ENCODE data around the gene MYL4.
"Not testable (repeated sequence)": the region's sequence is repeated elsewhere in the genome, so short reads cannot be mapped to it uniquely, and the experiment has no call there.

The MYL4 gene

GRCh38 chr17:47208744-47209488 lies at the start of gene MYL4:
Gene MYL4, plus strand, starts transcription at chr17:47209348. Its CDS starts 75 bp downstream, at chr17:47209423.
- no peak for DNase-seq (ENCODE audit: extremely low spot score, insufficient read length, low read depth)
- FAIRE-seq, result no peak

DNA sequence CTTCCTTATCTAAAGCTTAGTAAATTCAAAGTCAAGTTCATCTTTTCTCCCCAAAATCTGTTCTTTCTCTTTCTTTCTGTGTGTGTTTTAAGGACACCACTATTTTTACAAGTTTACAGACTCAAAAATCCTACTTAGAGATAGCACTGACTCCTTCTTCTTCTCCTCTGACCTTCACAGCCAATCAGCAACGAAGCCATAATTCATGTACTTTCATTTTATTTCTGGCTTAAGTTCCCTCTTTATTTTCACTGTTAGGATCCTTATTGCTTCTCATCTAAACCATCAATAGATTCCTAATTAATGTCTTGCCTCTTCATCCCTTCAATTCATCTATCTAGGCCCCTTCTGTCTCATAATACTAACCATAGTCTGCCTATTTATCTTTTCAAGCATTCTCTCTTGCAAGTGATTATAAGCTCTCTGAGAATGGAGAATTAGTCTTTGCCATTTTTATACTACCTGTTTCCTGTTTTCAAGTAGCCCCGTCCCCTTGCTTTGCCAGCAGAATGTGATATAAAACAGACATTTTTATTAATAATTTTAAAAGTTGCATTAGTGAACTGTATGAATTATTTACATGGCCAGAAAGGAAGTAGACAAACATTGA lies 47.0 kb upstream of the MYL4 start:
- no peak for DNase-seq (ENCODE audit: extremely low spot score, insufficient read length, low read depth)
- FAIRE-seq, result no peak

GRCh38 chr17:47164263-47164662 lies 44.9 kb upstream of the MYL4 start:
- FAIRE-seq (no peak), DNase-seq (ENCODE audit: extremely low spot score, insufficient read length, low read depth) (no peak)

DNA sequence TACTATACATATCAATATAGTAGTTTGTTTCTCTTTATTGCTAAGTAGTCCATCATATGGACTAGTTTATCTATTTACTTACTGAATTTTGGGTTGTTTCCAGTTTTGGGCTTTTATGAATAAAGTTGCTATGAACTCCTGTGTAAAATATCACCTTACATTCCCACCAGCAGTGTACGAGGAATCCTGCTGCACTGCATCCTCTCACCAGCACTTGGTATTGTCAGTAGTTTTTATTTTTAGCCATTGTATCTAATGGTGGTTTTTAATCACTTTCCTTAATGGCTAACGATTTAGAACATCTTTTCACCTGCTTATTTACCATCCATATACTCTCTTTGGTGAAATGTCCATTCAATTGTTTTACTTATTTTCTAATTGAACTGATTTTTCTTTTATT lies 44.0 kb upstream of the MYL4 start:
- FAIRE-seq, result no peak
- no peak for DNase-seq (ENCODE audit: extremely low spot score, insufficient read length, low read depth)

- DNase-seq (ENCODE audit: extremely low spot score, insufficient read length, low read depth); FAIRE-seq: not testable (repeated sequence)
Measured at GRCh38 chr17:47166854-47167253, 42.3 kb upstream of the MYL4 start.

DNA sequence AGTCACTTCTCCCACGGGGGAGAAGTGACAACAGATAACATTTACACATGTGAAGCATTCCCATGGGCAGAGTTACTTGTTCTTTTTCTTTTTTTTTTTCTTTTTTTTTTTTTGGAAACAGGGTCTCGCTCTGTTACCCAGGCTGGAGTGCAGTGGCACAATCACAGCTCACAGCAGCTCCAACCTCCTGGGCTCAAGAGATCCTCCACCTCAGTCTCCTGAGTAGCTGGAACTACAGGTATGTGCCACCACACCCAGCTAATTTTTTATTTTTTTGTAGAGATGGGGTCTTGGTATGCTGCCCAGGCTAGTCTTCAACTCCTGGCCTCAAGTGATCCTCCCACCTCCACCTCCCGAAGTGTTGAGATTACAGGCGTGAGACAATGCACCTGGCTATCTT lies 40.3 kb upstream of the MYL4 start:
- DNase-seq (ENCODE audit: extremely low spot score, insufficient read length, low read depth); FAIRE-seq: not testable (repeated sequence)

DNA sequence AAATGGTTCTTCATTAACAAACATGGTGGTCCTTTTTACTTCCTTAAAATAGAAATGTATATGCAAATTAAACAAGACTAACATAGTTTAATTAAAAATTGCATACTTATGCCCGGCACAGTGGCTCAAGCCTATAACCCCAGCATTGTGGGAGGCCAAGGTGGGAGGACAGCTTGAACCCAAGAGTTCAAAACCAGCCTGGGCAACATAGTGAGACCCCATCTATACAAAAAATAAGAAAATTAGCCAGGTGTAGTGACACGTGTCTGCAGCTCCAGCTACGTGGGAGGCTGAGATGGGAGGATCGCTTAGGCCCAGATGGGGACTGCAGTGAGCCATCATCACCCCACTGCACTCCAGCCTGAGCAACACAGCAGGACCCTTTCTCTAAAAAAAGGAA lies 38.4 kb upstream of the MYL4 start:
- no peak for DNase-seq (ENCODE audit: extremely low spot score, insufficient read length, low read depth)
- no peak for FAIRE-seq

GRCh38 chr17:47172696-47173565 lies 36.2 kb upstream of the MYL4 start:
- no peak for DNase-seq (ENCODE audit: extremely low spot score, insufficient read length, low read depth)
- FAIRE-seq, result no peak

- not testable (repeated sequence) for FAIRE-seq; DNase-seq (ENCODE audit: extremely low spot score, insufficient read length, low read depth)
Measured at GRCh38 chr17:47174823-47175222, 34.3 kb upstream of the MYL4 start.

DNA sequence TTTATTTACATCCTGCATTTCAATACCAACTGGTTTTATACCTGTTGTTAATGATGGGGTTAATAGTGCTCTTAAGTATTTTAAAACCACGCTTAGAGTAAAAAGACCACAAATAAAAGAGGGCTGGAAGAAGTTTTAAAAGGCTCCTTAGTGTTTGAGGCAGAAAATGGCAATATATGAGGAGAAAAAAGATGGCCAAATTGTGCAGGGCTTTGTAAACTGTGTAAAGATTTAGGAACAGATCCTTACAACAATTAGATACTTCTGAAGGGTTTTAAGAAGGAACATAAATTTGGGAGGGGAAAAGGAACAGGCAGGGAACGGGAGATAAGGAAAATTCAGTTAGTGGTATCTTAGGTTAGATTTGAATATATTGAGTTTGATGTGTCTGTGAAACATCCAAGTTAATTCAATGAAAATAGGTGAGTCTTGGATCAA lies 32.7 kb upstream of the MYL4 start:
- DNase-seq (ENCODE audit: extremely low spot score, insufficient read length, low read depth), result no peak
- FAIRE-seq, result no peak

GRCh38 chr17:47177261-47177660 lies 31.9 kb upstream of the MYL4 start:
- FAIRE-seq (no peak), DNase-seq (ENCODE audit: extremely low spot score, insufficient read length, low read depth) (no peak)

DNA sequence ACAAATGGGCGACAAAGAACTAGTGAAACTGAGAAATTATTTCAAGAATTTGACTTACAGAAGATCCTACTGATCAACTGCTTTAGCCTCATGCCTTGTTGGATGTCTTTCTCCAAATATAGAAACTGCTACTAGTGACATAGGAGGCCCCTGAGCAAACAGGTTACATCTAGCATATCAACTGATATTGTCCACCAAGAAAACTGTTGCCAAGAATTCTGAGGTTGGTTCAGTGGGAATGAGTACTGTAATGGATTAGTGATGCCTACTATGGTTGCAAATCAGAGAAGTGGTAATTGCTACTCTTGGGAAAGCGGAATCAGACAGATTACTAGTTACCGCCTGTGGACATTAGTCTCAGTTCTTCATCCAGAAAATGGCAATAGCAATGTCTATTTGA lies 30.0 kb upstream of the MYL4 start:
- FAIRE-seq (no peak), DNase-seq (ENCODE audit: extremely low spot score, insufficient read length, low read depth) (no peak)

GRCh38 chr17:47180337-47180736 lies 28.8 kb upstream of the MYL4 start:
- no peak for FAIRE-seq
- DNase-seq (ENCODE audit: extremely low spot score, insufficient read length, low read depth), result no peak

- not testable (repeated sequence) for DNase-seq (ENCODE audit: extremely low spot score, insufficient read length, low read depth); FAIRE-seq
Measured at GRCh38 chr17:47180988-47181387, 28.2 kb upstream of the MYL4 start.

GRCh38 chr17:47184681-47185080 lies 24.5 kb upstream of the MYL4 start:
- FAIRE-seq (no peak), DNase-seq (ENCODE audit: extremely low spot score, insufficient read length, low read depth) (no peak)

- DNase-seq (ENCODE audit: extremely low spot score, insufficient read length, low read depth), result no peak
Measured at GRCh38 chr17:47188271-47188875, 20.8 kb upstream of the MYL4 start.

GRCh38 chr17:47188876-47189731 lies 20.0 kb upstream of the MYL4 start, which contains the start of gene CDC27:
Gene CDC27, minus strand, starts transcription at chr17:47189295. Its CDS starts 123 bp downstream, at chr17:47189172.
- peak; percentile 97 for FAIRE-seq
- DNase-seq (ENCODE audit: extremely low spot score, insufficient read length, low read depth), result peak; percentile 95

More at GRCh38 chr17:47188271-47188875, 20.8 kb upstream of the MYL4 start:
- no peak for FAIRE-seq

DNA sequence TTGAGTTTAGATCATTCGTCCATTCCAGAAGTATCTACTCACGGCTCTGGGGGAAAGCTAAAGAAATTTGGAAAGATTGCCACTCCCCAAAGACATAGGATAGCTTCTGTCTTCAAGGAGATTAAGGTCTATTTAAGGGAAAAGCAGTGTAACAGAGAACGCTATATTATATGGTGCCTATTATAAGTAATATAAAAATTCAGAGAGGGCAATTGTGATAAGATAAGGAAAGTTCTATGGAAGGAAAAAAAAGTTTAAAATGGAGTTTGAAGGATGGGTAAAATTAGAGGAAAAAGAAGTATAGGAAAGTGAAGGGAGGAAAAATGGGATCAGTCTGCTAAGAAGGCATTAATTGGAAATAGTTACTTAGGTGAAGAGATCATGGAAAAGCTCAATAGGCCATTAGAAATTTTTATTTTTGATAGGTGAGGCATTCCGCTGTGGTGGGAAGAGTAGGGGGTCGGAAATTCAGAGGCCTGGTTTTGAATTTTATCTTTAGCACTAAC lies 19.4 kb upstream of the MYL4 start:
- no peak for FAIRE-seq
- DNase-seq (ENCODE audit: extremely low spot score, insufficient read length, low read depth), result no peak

- FAIRE-seq (no peak), DNase-seq (ENCODE audit: extremely low spot score, insufficient read length, low read depth) (no peak)
Measured at GRCh38 chr17:47190243-47190642, 18.9 kb upstream of the MYL4 start.

Data from GM18507 (cell line).